GM18508 (cell line): ENCODE measurements around the gene KCNJ18.
"Not testable (repeated sequence)": the region's sequence is repeated elsewhere in the genome, so short reads cannot be mapped to it uniquely, and the experiment has no call there.

ENCODE experiments used
- ATAC-seq: cut with Tn5 transposase; IDR thresholded peaks from one replicate; pipeline ENCODE4 v1.9.1; 2021; ENCODE audit warnings: moderate number of reproducible peaks; ENCODE audit not compliant: insufficient read depth, unreplicated experiment

Gene KCNJ18

GRCh38 chr17:21683897-21684296 is 8.4 kb upstream of the KCNJ18 start:
- not testable (repeated sequence) for ATAC-seq

GRCh38 chr17:21684384-21684783 is 7.9 kb upstream of the KCNJ18 start:
- not testable (repeated sequence) for ATAC-seq

- ATAC-seq = not testable (repeated sequence)
Measured at GRCh38 chr17:21685061-21685795, 7.1 kb upstream of the KCNJ18 start.

GRCh38 chr17:21686165-21687015 is 5.9 kb upstream of the KCNJ18 start:
- no peak for ATAC-seq

GRCh38 chr17:21687136-21687953 is 5.0 kb upstream of the KCNJ18 start:
- ATAC-seq = no peak

- no peak for ATAC-seq
Measured at GRCh38 chr17:21688293-21688949, 3.9 kb upstream of the KCNJ18 start.

- no peak for ATAC-seq
Measured at GRCh38 chr17:21689604-21690003, 2.7 kb upstream of the KCNJ18 start.

GRCh38 chr17:21690811-21691210 is 1.5 kb upstream of the KCNJ18 start:
- not testable (repeated sequence) for ATAC-seq

GRCh38 chr17:21691481-21691880 is 842 bp upstream of the KCNJ18 start:
- not testable (repeated sequence) for ATAC-seq

- not testable (repeated sequence) for ATAC-seq
Measured at GRCh38 chr17:21692704-21693065, 362 bp downstream of the KCNJ18 start.

GRCh38 chr17:21693391-21693796 is 1.1 kb downstream of the KCNJ18 start:
- not testable (repeated sequence) for ATAC-seq

GRCh38 chr17:21693937-21694336 is 1.6 kb downstream of the KCNJ18 start:
- not testable (repeated sequence) for ATAC-seq

GRCh38 chr17:21696227-21696626 is 3.9 kb downstream of the KCNJ18 start:
- not testable (repeated sequence) for ATAC-seq

- not testable (repeated sequence) for ATAC-seq
Measured at GRCh38 chr17:21696842-21697507, 4.7 kb downstream of the KCNJ18 start.

- ATAC-seq = not testable (repeated sequence)
Measured at GRCh38 chr17:21697508-21697860, 5.2 kb downstream of the KCNJ18 start.

- ATAC-seq = not testable (repeated sequence)
Measured at GRCh38 chr17:21698437-21699075, 6.2 kb downstream of the KCNJ18 start.

- not testable (repeated sequence) for ATAC-seq
Measured at GRCh38 chr17:21699124-21699523, 6.8 kb downstream of the KCNJ18 start.

GRCh38 chr17:21699573-21700236 is 7.4 kb downstream of the KCNJ18 start:
- not testable (repeated sequence) for ATAC-seq

GRCh38 chr17:21701090-21701489 is 8.8 kb downstream of the KCNJ18 start:
- ATAC-seq = not testable (repeated sequence)
